ENCODE results near the gene CR1. TPM values are rescaled to one million over a fixed set of nuclear protein-coding genes. Genes with fewer than 3 reads are reported as not detected.
A peak's percentile ranks its signal among the peaks of the same experiment; 100 is the strongest.

The CR1 gene
- total and polyA plus RNA-seq, 8 donors: 0.44 to 8.0 (median 1.4) TPM

DNA sequence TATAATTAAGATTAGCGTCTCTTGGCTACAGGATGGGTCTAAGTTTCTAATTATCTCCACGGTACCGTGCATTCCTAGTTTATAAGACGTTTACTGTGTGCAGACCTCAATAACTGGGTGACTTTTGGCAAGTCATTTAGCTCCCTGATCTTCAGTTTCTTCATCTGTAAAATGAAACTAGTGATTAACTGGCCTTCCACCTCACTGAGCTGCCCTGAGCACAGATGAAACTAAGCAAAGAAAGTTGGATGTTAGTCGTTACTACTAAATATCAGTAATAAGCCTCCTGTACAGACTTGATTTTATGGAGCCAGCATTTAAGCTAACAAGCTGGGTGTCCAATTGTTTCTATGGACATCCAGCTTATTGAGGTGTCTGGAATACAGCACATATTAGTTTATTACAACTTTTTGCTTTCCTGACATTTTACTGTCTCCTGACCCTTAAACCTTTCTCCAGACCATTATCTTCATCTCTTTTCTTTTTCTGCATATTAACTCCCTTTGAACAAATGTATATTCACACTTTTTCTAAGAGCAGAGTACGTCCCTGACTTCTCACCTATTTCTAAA, 40.7 kb upstream of the CR1 start:
- intact Hi-C loops (cut with DNase I; ENCODE audit: low total_unique reads): no loop called here
- TF ChIP-seq POLR2A (IDR thresholded peaks at IDR 0.05) (no peak), EP300 (IDR thresholded peaks at IDR 0.05) (no peak), POLR2AphosphoS5 (IDR thresholded peaks at IDR 0.05) (no peak)
- TF ChIP-seq, protein P1, sequence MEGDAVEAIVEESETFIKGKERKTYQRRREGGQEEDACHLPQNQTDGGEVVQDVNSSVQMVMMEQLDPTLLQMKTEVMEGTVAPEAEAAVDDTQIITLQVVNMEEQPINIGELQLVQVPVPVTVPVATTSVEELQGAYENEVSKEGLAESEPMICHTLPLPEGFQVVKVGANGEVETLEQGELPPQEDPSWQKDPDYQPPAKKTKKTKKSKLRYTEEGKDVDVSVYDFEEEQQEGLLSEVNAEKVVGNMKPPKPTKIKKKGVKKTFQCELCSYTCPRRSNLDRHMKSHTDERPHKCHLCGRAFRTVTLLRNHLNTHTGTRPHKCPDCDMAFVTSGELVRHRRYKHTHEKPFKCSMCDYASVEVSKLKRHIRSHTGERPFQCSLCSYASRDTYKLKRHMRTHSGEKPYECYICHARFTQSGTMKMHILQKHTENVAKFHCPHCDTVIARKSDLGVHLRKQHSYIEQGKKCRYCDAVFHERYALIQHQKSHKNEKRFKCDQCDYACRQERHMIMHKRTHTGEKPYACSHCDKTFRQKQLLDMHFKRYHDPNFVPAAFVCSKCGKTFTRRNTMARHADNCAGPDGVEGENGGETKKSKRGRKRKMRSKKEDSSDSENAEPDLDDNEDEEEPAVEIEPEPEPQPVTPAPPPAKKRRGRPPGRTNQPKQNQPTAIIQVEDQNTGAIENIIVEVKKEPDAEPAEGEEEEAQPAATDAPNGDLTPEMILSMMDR (IDR thresholded peaks at IDR 0.05): no peak
- no peaks in the 10 kb centered on the region for H3K36me3 ChIP-seq
- no peak overlapping the region for H3K27ac ChIP-seq
- no peaks in the 10 kb centered on the region for H3K9me3 ChIP-seq
- no peak for DNase-seq
- H3K4me1 ChIP-seq: peaks cover 11 to 18% (median 15%) of the 10 kb centered on the region in 4 donors
- H3K27me3 ChIP-seq: peaks cover 0 to 59% (median 21%) of the 10 kb centered on the region in 3 donors
- 49 to 56% (median 53%) methylated on average over 6 of the region's 6 CpGs for WGBS, 5 donors
- peak overlapping the region in 1 of 4 donors; percentile 62 for H3K4me3 ChIP-seq

DNA sequence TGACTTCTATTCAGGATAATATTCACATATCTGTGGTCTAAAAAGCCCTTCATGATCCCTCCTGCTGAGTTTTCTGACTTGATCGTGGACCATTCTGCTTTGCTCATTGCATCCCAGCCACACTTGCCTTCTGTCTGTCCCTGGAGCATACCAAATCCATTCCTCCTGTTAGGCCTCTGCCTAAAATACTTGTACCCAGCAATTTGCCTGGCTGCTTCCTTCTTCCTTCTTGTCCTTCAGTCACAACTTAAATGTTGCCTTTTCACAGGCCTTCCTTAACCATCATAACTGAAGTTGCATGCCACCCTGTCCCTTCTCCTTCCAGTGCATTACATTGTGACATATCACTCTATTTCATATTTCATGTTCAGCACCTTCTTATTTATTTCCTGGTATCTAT, 37.5 kb upstream of the CR1 start:
- no peak for DNase-seq
- H3K36me3 ChIP-seq: no peaks in the 10 kb centered on the region
- peaks cover 11 to 18% (median 15%) of the 10 kb centered on the region in 4 donors for H3K4me1 ChIP-seq
- WGBS, 5 donors: 92 to 96% (median 94%) methylated on average over 1 of the region's 1 CpG
- intact Hi-C loops (cut with DNase I; ENCODE audit: low total_unique reads): no loop called here
- H3K9me3 ChIP-seq: no peaks in the 10 kb centered on the region
- TF ChIP-seq POLR2A (IDR thresholded peaks at IDR 0.05) (no peak), EP300 (IDR thresholded peaks at IDR 0.05) (no peak), POLR2AphosphoS5 (IDR thresholded peaks at IDR 0.05) (no peak)
- TF ChIP-seq, protein P1 (IDR thresholded peaks at IDR 0.05): no peak
- no peak overlapping the region for H3K4me3 ChIP-seq
- H3K27me3 ChIP-seq: peaks cover 0 to 37% (median 13%) of the 10 kb centered on the region in 3 donors
- H3K27ac ChIP-seq: no peak overlapping the region

DNA sequence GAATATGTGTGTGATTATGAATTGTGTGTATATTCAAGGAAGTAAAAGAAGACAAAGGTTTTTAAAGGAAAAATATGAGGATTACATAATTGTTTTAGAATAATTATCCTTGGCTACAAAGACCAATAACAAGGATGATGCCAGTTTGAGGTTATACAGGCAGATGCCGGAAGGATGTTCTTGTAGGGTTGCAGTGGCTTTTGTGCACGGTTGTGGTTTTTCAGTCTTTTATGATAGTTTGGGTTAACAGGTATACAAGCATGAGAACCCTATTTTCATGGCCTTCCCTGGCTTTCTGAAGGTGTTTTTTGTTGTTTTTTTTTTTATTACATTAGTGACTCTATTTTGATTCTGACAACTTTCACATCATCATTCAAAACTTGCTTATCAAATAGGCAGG, 36.9 kb upstream of the CR1 start:
- Histone ChIP-seq H3K4me3 (no peak overlapping the region), H3K36me3 (no peaks in the 10 kb centered on the region), H3K9me3 (no peaks in the 10 kb centered on the region), H3K27ac (no peak overlapping the region), H3K4me1 (peaks cover 9 to 14% (median 13%) of the 10 kb centered on the region in 4 donors), H3K27me3 (peaks cover 0 to 32% (median 9%) of the 10 kb centered on the region in 3 donors)
- DNase-seq: peak in 1 of 2 donors; percentile 34
- 82 to 93% (median 87%) methylated on average over 2 of the region's 2 CpGs for WGBS, 5 donors
- TF ChIP-seq, protein P1 (IDR thresholded peaks at IDR 0.05): no peak
- TF ChIP-seq EP300 (IDR thresholded peaks at IDR 0.05) (no peak), POLR2AphosphoS5 (IDR thresholded peaks at IDR 0.05) (no peak), POLR2A (IDR thresholded peaks at IDR 0.05) (no peak)
- intact Hi-C loops (cut with DNase I; ENCODE audit: low total_unique reads): no loop called here

DNA sequence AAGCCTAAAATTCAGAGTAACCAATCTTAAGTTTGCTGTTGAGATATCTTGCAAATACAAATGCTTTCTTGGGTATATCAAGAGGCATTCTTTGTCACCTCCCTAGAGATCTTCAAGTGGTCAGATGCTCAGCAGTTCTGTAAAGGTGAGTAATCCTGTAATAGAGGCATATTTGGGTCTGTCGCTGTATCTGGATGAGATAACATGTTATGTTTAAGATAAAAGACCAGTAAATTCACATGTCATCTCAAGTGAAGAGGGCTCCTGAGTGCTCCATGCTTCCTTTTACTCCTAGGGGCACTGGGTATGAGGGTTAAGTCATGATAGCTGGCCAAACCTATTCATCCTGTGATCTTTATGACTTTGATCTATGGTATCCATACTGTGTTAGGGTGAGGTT, 34.3 kb upstream of the CR1 start:
- Histone ChIP-seq H3K27ac (no peak overlapping the region), H3K4me1 (no peaks in the 10 kb centered on the region), H3K36me3 (no peaks in the 10 kb centered on the region), H3K9me3 (no peaks in the 10 kb centered on the region), H3K4me3 (no peak overlapping the region), H3K27me3 (peaks cover 0 to 11% (median 0%) of the 10 kb centered on the region in 3 donors)
- TF ChIP-seq POLR2A (IDR thresholded peaks at IDR 0.05) (no peak), POLR2AphosphoS5 (IDR thresholded peaks at IDR 0.05) (no peak), EP300 (IDR thresholded peaks at IDR 0.05) (no peak)
- TF ChIP-seq, protein P1 (IDR thresholded peaks at IDR 0.05): no peak
- 71 to 85% (median 79%) methylated on average over 1 of the region's 1 CpG for WGBS, 5 donors
- intact Hi-C loops (cut with DNase I; ENCODE audit: low total_unique reads): no loop called here
- DNase-seq: no peak
